Endothelial cell of umbilical vein (primary cell): Measurements from ENCODE around the gene CYFIP1. TPM values are rescaled to one million over a fixed set of nuclear protein-coding genes. Genes with fewer than 3 reads are reported as not detected.

ENCODE experiments used
- BruUV-seq: library from RNA; stranded (reverse); fragments of 400-500 nt; replicated peaks from 2 replicates; lab custom pipeline; 2021; lab: Mats Ljungman, UMichigan
- CTCF ChIA-PET: fragments of 300-600, 350-600 bp; sonication (Branson Sonifier 250); formaldehyde crosslinking; loops from one replicate; lab custom pipeline; 2021; ENCODE audit warnings: antibody characterized with exemption, inconsistent platforms; lab: Charles Lee
- POLR2A ChIA-PET: fragments of 300-600, 350-600 bp; sonication (Branson Sonifier 250); formaldehyde crosslinking; loops from one replicate; lab custom pipeline; 2021; ENCODE audit warnings: antibody characterized with exemption, inconsistent platforms; lab: Charles Lee
- DNase-seq: peaks from one replicate; pipeline ENCODE4 v3.0.0-alpha.2; 2011; ENCODE audit warnings: low read depth, low spot score
- FAIRE-seq: peaks from 2 replicates; lab custom pipeline; 2011; peaks lifted over from hg19 to GRCh38; lab: Jason Lieb, UNC
- H2AFZ ChIP-seq: 2 replicates; pipeline ENCODE4 v1.6.0; 2012; ENCODE audit warnings: low read depth, low read length, control low read depth, inconsistent platforms
- H3K27ac ChIP-seq: 2 replicates; pipeline ENCODE4 v1.5.1; 2011; ENCODE audit warnings: low read depth, mild to moderate bottlenecking, control low read depth, low read length, moderate library complexity; ENCODE audit not compliant: insufficient read depth
- H3K27me3 ChIP-seq, 2 experiments: 2 replicates each; pipeline versions ENCODE4 v1.6.0 to v1.6.1; 2011; ENCODE audit warnings: low read length in 2 of 2, mixed read lengths in 1 of 2; ENCODE audit not compliant: control insufficient read depth in 2 of 2, insufficient read depth in 2 of 2
- H3K36me3 ChIP-seq, 2 experiments: 2 replicates in 1 of 2; 3 replicates in 1 of 2; pipeline ENCODE4 v1.5.1; 2011; ENCODE audit warnings: low read length in 2 of 2, mild to moderate bottlenecking in 1 of 2, moderate library complexity in 1 of 2; ENCODE audit not compliant: control insufficient read depth in 2 of 2, insufficient read depth in 2 of 2; ENCODE audit errors: extremely low read depth in 1 of 2
- H3K4me1 ChIP-seq: 3 replicates; pipeline ENCODE4 v1.5.1; 2011; ENCODE audit warnings: mild to moderate bottlenecking, low read length; ENCODE audit not compliant: control insufficient read depth, insufficient read depth; ENCODE audit errors: extremely low read depth
- H3K4me2 ChIP-seq: 2 replicates; pipeline ENCODE4 v1.6.1; 2011; ENCODE audit warnings: low read length, control low read depth, mixed read lengths; ENCODE audit not compliant: insufficient read depth
- H3K4me3 ChIP-seq, 3 experiments: fragments of 200-600 bp in 1 of 3; sonication (generic), shearing (Covaris generic) in 1 of 3; replicated peaks in 1 of 3; 2 replicates each; pipeline ENCODE4 v1.5.1; 2011 to 2016; ENCODE audit warnings: control low read depth in 3 of 3, low read length in 3 of 3, mild to moderate bottlenecking in 2 of 3, inconsistent platforms in 1 of 3, low read depth in 1 of 3, moderate library complexity in 1 of 3; ENCODE audit not compliant: insufficient read depth in 1 of 3
- H3K79me2 ChIP-seq: 2 replicates; pipeline ENCODE4 v1.6.0; 2012; ENCODE audit warnings: low read length, inconsistent platforms; ENCODE audit not compliant: control insufficient read depth, insufficient read depth
- H3K9ac ChIP-seq: replicated peaks from 2 replicates; pipeline ENCODE3; 2011; ENCODE audit warnings: low read length, control low read depth; ENCODE audit not compliant: insufficient read depth; ENCODE audit errors: extremely low read depth
- H3K9me1 ChIP-seq: replicated peaks from 3 replicates; pipeline ENCODE4 v1.6.0; 2011; ENCODE audit warnings: mild to moderate bottlenecking, low read length; ENCODE audit not compliant: control insufficient read depth, insufficient read depth; ENCODE audit errors: extremely low read depth
- H3K9me3 ChIP-seq: replicated peaks from 2 replicates; pipeline ENCODE4 v1.5.1; 2012; ENCODE audit warnings: low read length, inconsistent platforms; ENCODE audit not compliant: control insufficient read depth, insufficient read depth
- H4K20me1 ChIP-seq: replicated peaks from 2 replicates; pipeline ENCODE3; 2011; ENCODE audit warnings: mild to moderate bottlenecking, low read length; ENCODE audit not compliant: control insufficient read depth, insufficient read depth; ENCODE audit errors: extremely low read depth
- CTCF ChIP-seq, 2 donors: IDR thresholded peaks; 1 replicate in 1 of 2; 2 replicates in 1 of 2; pipeline ENCODE4 v1.5.1; 2011; ENCODE audit warnings: low read length in 2 of 2, mild to moderate bottlenecking in 2 of 2, moderate library complexity in 2 of 2, control low read depth in 1 of 2, inconsistent platforms in 1 of 2, low read depth in 1 of 2; ENCODE audit not compliant: insufficient read depth in 1 of 2; ENCODE audit errors: extremely low read depth in 1 of 2
- EZH2 ChIP-seq: IDR thresholded peaks from 2 replicates; pipeline ENCODE4 v1.6.1; 2012; ENCODE audit warnings: borderline replicate concordance, low read depth, mild to moderate bottlenecking, moderate library complexity, low read length, inconsistent platforms; ENCODE audit not compliant: severe bottlenecking
- FOS ChIP-seq: IDR thresholded peaks from 2 replicates; pipeline ENCODE4 v1.6.1; 2011; ENCODE audit warnings: mild to moderate bottlenecking, low read length, moderate library complexity, borderline replicate concordance; ENCODE audit not compliant: insufficient read depth
- GATA2 ChIP-seq: IDR thresholded peaks from 2 replicates; pipeline ENCODE4 v1.7.0; 2011; ENCODE audit warnings: low read depth, mild to moderate bottlenecking, moderate library complexity, mixed read lengths, low read length; ENCODE audit not compliant: insufficient read length, insufficient read depth
- JUN ChIP-seq: IDR thresholded peaks from 2 replicates; pipeline ENCODE4 v1.6.1; 2011; ENCODE audit warnings: borderline replicate concordance, low read depth; ENCODE audit not compliant: insufficient read length, insufficient read depth
- MAX ChIP-seq: IDR thresholded peaks from 2 replicates; pipeline ENCODE4 v1.6.1; 2011; ENCODE audit not compliant: insufficient read depth, insufficient read length
- MYC ChIP-seq: IDR thresholded peaks from one replicate; pipeline ENCODE4 v1.6.1; 2011; ENCODE audit warnings: mild to moderate bottlenecking, low read depth, low read length
- POLR2A ChIP-seq: IDR thresholded peaks from 2 replicates; pipeline ENCODE4 v1.6.1; 2012; ENCODE audit warnings: low read depth, mild to moderate bottlenecking, control low read depth, low read length
- POLR2AphosphoS5 ChIP-seq: IDR thresholded peaks from 2 replicates; pipeline ENCODE4 v1.6.1; 2012; ENCODE audit warnings: low read depth, mild to moderate bottlenecking, control low read depth, low read length, moderate library complexity; ENCODE audit not compliant: insufficient read depth
- dilution Hi-C: fragments of 300-500 bp; cut with MboI; formaldehyde crosslinking; loops from one replicate; pipeline ENCODE4 v1.15.0; 2019; ENCODE audit warnings: low sequenced_read_pairs; ENCODE audit not compliant: extremely low pct_ligation_motif_present
- intact Hi-C: fragments of 100-400 bp; cut with micrococcal nuclease; formaldehyde crosslinking; loops from one replicate; pipeline ENCODE4 v1.10.0; 2022
- polyA plus RNA-seq, 4 experiments: library from polyadenylated mRNA; depleted of rRNA in 3 of 4; stranded (reverse) in 3 of 4; unstranded in 1 of 4; fragments of >200 nt; gene quantifications; 2 replicates each; pipeline versions ENCODE4 v1.2.1 to v1.2.3, GENCODE V29; 2011 to 2012; ENCODE audit warnings: missing spikeins in 1 of 4
- total RNA-seq: library from RNA; stranded (reverse); gene quantifications from 2 replicates; pipeline ENCODE4 v1.2.3, GENCODE V29; 2021

CYFIP1 gene
- total and polyA plus RNA-seq, 2 donors (not counting 3 experiments of a cell fraction or from before 2014, with no cell fraction given), result 81.4 to 158 TPM

- H3K9me1 ChIP-seq, result no peaks in the 10 kb centered on the region
- H3K4me1 ChIP-seq, result peaks cover 13% of the 10 kb centered on the region
- peaks cover 88% of the 10 kb centered on the region for H3K79me2 ChIP-seq
- no peaks in the 10 kb centered on the region for H4K20me1 ChIP-seq
- H3K36me3 ChIP-seq, result no peaks in the 10 kb centered on the region
- no peak for FAIRE-seq
- no peaks in the 10 kb centered on the region for H3K9me3 ChIP-seq
- intact Hi-C loops, result no loop called here
- dilution Hi-C loops, result no loop called here
- no peak for DNase-seq
- no peak overlapping the region for H3K9ac ChIP-seq
- H3K27ac ChIP-seq, result no peak overlapping the region
- no peak for TF ChIP-seq CTCF (IDR thresholded peaks at IDR 0.05; ENCODE audit: extremely low read depth in 1 of 2, insufficient read depth in 1 of 2, low read depth in 1 of 2, low read length in 2 of 2)
- no peak for TF ChIP-seq MAX
- no peak for TF ChIP-seq FOS
- TF ChIP-seq POLR2AphosphoS5, result no peak
- TF ChIP-seq POLR2A, result no peak
- no peak for TF ChIP-seq GATA2
- no peak for TF ChIP-seq MYC
- TF ChIP-seq JUN, result no peak
- no peak for TF ChIP-seq EZH2
- ChIA-PET CTCF (no interaction called here), POLR2A (no interaction called here)
- no peak overlapping the region for H2AFZ ChIP-seq
- H3K4me3 ChIP-seq, result no peak overlapping the region
- H3K27me3 ChIP-seq, result no peaks in the 10 kb centered on the region
- H3K4me2 ChIP-seq, result no peak overlapping the region
- BruUV-seq, result no TSS peak
Measured at GRCh38 chr15:22973286-22973685, 6.9 kb downstream of the CYFIP1 start.
